Measurements from ENCODE around the gene ZNRF2.

ZNRF2 gene

GRCh38 chr7:30315589-30315988, 31.2 kb downstream of the ZNRF2 start:
- ChIA-PET CTCF (no interaction called here), POLR2A (no interaction called here)
- no peak for TF ChIP-seq LEF1 (IDR thresholded peaks at IDR 0.05; ENCODE audit: borderline replicate concordance)
- TF ChIP-seq ZNF384 (IDR thresholded peaks at IDR 0.05): no peak
- no peak for TF ChIP-seq FOXM1 (IDR thresholded peaks at IDR 0.05; ENCODE audit: borderline replicate concordance)
- TF ChIP-seq BHLHE40 (IDR thresholded peaks at IDR 0.05; ENCODE audit: borderline replicate concordance): no peak
- TF ChIP-seq CTBP1 (IDR thresholded peaks at IDR 0.05; ENCODE audit: borderline replicate concordance): no peak
- TF ChIP-seq L3MBTL2 (conservative IDR thresholded peaks at IDR 0.05): no peak
- TF ChIP-seq FOXA1 (IDR thresholded peaks at IDR 0.05): no peak
- no peak for TF ChIP-seq FOXK2 (IDR thresholded peaks at IDR 0.05)
- no peak for TF ChIP-seq SUZ12 (IDR thresholded peaks at IDR 0.05)
- no peak for TF ChIP-seq ELF4 (IDR thresholded peaks at IDR 0.05)
- TF ChIP-seq SP1 (IDR thresholded peaks at IDR 0.05): no peak
- no peak for TF ChIP-seq NFRKB (IDR thresholded peaks at IDR 0.05)
- no peak for TF ChIP-seq PKNOX1 (IDR thresholded peaks at IDR 0.05)
- TF ChIP-seq ARNT (IDR thresholded peaks at IDR 0.05): no peak
- TF ChIP-seq HDGF (IDR thresholded peaks at IDR 0.05; ENCODE audit: borderline replicate concordance): no peak
- TF ChIP-seq TARDBP (IDR thresholded peaks at IDR 0.05): no peak
- DNase-seq (ENCODE audit: extremely low spot score): no peak

- DNase-seq (ENCODE audit: extremely low spot score): no peak
- CTCF ChIA-PET: no interaction called here
- POLR2A ChIA-PET: no interaction called here
- TF ChIP-seq FOXA1 (IDR thresholded peaks at IDR 0.05) (no peak), ELF4 (IDR thresholded peaks at IDR 0.05) (no peak)
Measured at GRCh38 chr7:30320392-30320791, 36.0 kb downstream of the ZNRF2 start.

GRCh38 chr7:30321089-30321881, 36.9 kb downstream of the ZNRF2 start:
- ChIA-PET CTCF (no interaction called here), POLR2A (no interaction called here)
- TF ChIP-seq SUZ12 (IDR thresholded peaks at IDR 0.05) (no peak), L3MBTL2 (conservative IDR thresholded peaks at IDR 0.05) (no peak)
- no peak for DNase-seq (ENCODE audit: extremely low spot score)

GRCh38 chr7:30321882-30322192, 37.4 kb downstream of the ZNRF2 start:
- TF ChIP-seq NFRKB (IDR thresholded peaks at IDR 0.05) (no peak), BHLHE40 (IDR thresholded peaks at IDR 0.05; ENCODE audit: borderline replicate concordance) (no peak)
- ChIA-PET CTCF (interaction anchor here (0.7 kb wide), 1 partner anchor 9 kb away, joined by 4 read pairs; no protein-coding TSS in a partner anchor), POLR2A (no interaction called here)
- DNase-seq (ENCODE audit: extremely low spot score): no peak

GRCh38 chr7:30322271-30323005, 38.0 kb downstream of the ZNRF2 start:
- TF ChIP-seq SP1 (IDR thresholded peaks at IDR 0.05): no peak
- no peak for TF ChIP-seq LEF1 (IDR thresholded peaks at IDR 0.05; ENCODE audit: borderline replicate concordance)
- no peak for TF ChIP-seq ARNT (IDR thresholded peaks at IDR 0.05)
- TF ChIP-seq SUZ12 (IDR thresholded peaks at IDR 0.05): no peak
- TF ChIP-seq HDGF (IDR thresholded peaks at IDR 0.05; ENCODE audit: borderline replicate concordance): no peak
- TF ChIP-seq FOXA1 (IDR thresholded peaks at IDR 0.05): no peak
- TF ChIP-seq NFRKB (IDR thresholded peaks at IDR 0.05): no peak
- TF ChIP-seq ZNF384 (IDR thresholded peaks at IDR 0.05): no peak
- TF ChIP-seq CTBP1 (IDR thresholded peaks at IDR 0.05; ENCODE audit: borderline replicate concordance): no peak
- TF ChIP-seq FOXM1 (IDR thresholded peaks at IDR 0.05; ENCODE audit: borderline replicate concordance): no peak
- TF ChIP-seq FOXK2 (IDR thresholded peaks at IDR 0.05): no peak
- TF ChIP-seq BHLHE40 (IDR thresholded peaks at IDR 0.05; ENCODE audit: borderline replicate concordance): no peak
- TF ChIP-seq TARDBP (IDR thresholded peaks at IDR 0.05): no peak
- no peak for TF ChIP-seq L3MBTL2 (conservative IDR thresholded peaks at IDR 0.05)
- no peak for TF ChIP-seq ELF4 (IDR thresholded peaks at IDR 0.05)
- no peak for TF ChIP-seq PKNOX1 (IDR thresholded peaks at IDR 0.05)
- POLR2A ChIA-PET: interaction anchor here (1.1 kb wide), 1 partner anchor 14 kb away, joined by 3 read pairs; no protein-coding TSS in a partner anchor
- CTCF ChIA-PET: interaction anchor here (0.7 to 1.3 kb wide), 3 partner anchors 8 to 1401 kb away, joined by 4 to 13 read pairs (median 4); no protein-coding TSS in a partner anchor
- DNase-seq (ENCODE audit: extremely low spot score): no peak

- POLR2A ChIA-PET: interaction anchor here (1.1 kb wide), 1 partner anchor 15 kb away, joined by 3 read pairs; no protein-coding TSS in a partner anchor
- DNase-seq (ENCODE audit: extremely low spot score): no peak
- CTCF ChIA-PET: interaction anchor here (0.7 to 1.3 kb wide), 2 partner anchors 10 to 1402 kb away, joined by 4 to 13 read pairs; no protein-coding TSS in a partner anchor
- no peak for TF ChIP-seq L3MBTL2 (conservative IDR thresholded peaks at IDR 0.05)
- TF ChIP-seq CTBP1 (IDR thresholded peaks at IDR 0.05; ENCODE audit: borderline replicate concordance): no peak
- no peak for TF ChIP-seq HDGF (IDR thresholded peaks at IDR 0.05; ENCODE audit: borderline replicate concordance)
- TF ChIP-seq SP1 (IDR thresholded peaks at IDR 0.05): no peak
- no peak for TF ChIP-seq ZNF384 (IDR thresholded peaks at IDR 0.05)
- TF ChIP-seq LEF1 (IDR thresholded peaks at IDR 0.05; ENCODE audit: borderline replicate concordance): no peak
- no peak for TF ChIP-seq NFRKB (IDR thresholded peaks at IDR 0.05)
- no peak for TF ChIP-seq FOXA1 (IDR thresholded peaks at IDR 0.05)
- no peak for TF ChIP-seq FOXM1 (IDR thresholded peaks at IDR 0.05; ENCODE audit: borderline replicate concordance)
- TF ChIP-seq SUZ12 (IDR thresholded peaks at IDR 0.05): no peak
- no peak for TF ChIP-seq BHLHE40 (IDR thresholded peaks at IDR 0.05; ENCODE audit: borderline replicate concordance)
- no peak for TF ChIP-seq TARDBP (IDR thresholded peaks at IDR 0.05)
- TF ChIP-seq FOXK2 (IDR thresholded peaks at IDR 0.05): no peak
Measured at GRCh38 chr7:30323006-30323355, 38.6 kb downstream of the ZNRF2 start.

- TF ChIP-seq SP1 (IDR thresholded peaks at IDR 0.05) (no peak), FOXK2 (IDR thresholded peaks at IDR 0.05) (no peak), CTBP1 (IDR thresholded peaks at IDR 0.05; ENCODE audit: borderline replicate concordance) (no peak), TARDBP (IDR thresholded peaks at IDR 0.05) (no peak), SUZ12 (IDR thresholded peaks at IDR 0.05) (no peak), ELF4 (IDR thresholded peaks at IDR 0.05) (no peak), L3MBTL2 (conservative IDR thresholded peaks at IDR 0.05) (no peak), LEF1 (IDR thresholded peaks at IDR 0.05; ENCODE audit: borderline replicate concordance) (no peak), NFRKB (IDR thresholded peaks at IDR 0.05) (no peak), ZNF384 (IDR thresholded peaks at IDR 0.05) (no peak)
- CTCF ChIA-PET: no interaction called here
- no peak for DNase-seq (ENCODE audit: extremely low spot score)
- POLR2A ChIA-PET: no interaction called here
Measured at GRCh38 chr7:30327813-30328212, 43.4 kb downstream of the ZNRF2 start.
